ENCODE measurements around the gene SLC7A8.
"Not testable (repeated sequence)": the region's sequence is repeated elsewhere in the genome, so short reads cannot be mapped to it uniquely, and the experiment has no call there.

SLC7A8 gene

GRCh38 chr14:23113431-23114119 is 69.9 kb downstream of the SLC7A8 start:
- DNase-seq (ENCODE audit: low spot score): no peak

DNA sequence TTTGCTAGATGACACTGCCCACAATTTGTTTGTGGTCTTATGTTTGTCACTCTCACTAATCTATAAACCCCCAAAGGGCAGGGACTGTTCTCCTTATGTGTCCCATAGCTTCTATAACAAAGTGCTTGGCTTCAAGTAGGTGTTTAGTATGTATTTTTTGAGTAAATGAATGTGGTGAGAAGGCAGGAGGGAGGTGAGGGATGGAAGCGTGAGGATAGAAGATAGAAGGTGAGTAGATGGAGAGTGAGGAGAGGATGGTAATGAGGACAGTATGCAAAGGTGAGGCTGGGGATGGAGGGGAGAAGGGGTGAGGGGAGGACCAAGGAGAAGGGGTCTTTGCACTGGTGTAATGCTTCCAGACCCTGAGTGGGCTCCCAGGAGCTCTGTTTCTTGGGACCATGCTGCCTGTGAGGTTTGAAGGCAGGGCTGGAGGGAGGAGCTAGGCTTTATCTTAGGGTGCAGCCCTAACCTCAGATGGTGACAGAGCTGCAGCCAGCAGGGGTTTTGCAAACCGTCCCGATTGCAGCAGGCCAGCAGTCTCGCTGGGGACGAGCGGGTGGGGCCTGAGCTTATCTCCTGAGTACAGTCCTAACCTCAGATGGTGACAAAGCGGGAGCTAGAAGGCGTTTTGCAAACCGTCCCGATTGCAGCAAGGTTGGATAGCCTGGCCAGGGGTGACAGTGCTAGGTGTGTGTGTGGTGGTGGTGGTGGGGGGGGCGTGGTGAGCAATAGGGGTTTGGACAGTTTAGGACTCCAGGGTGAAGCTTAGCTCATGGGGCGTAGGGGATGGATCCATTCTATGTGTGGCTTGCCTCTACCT is 70.9 kb downstream of the SLC7A8 start:
- DNase-seq (ENCODE audit: low spot score): no peak

- DNase-seq (ENCODE audit: low spot score): no peak
These were observed 72.7 kb downstream of the SLC7A8 start for GRCh38 chr14:23110579-23111365.

GRCh38 chr14:23109769-23110168 is 73.7 kb downstream of the SLC7A8 start:
- DNase-seq (ENCODE audit: low spot score): no peak

- not testable (repeated sequence) for DNase-seq (ENCODE audit: low spot score)
These were observed 75.3 kb downstream of the SLC7A8 start for GRCh38 chr14:23108169-23108568.

GRCh38 chr14:23107620-23108019 is 75.8 kb downstream of the SLC7A8 start:
- not testable (repeated sequence) for DNase-seq (ENCODE audit: low spot score)

DNA sequence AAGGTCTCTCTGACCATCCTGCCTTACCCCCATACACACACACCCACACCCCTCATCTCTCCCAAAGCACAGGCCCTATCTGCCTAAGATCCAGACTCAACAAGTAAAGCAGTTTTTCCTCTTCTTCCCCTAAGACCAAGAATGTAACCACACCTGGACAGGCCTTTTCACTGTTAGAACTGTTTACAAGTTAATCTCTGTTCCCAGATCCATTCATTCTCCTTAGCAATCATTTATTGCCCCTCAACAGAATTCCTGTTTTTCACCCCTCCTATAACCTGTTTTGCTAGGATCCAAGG is 76.8 kb downstream of the SLC7A8 start:
- no peak for DNase-seq (ENCODE audit: low spot score)

- DNase-seq (ENCODE audit: low spot score): no peak
These were observed 78.1 kb downstream of the SLC7A8 start for GRCh38 chr14:23105348-23105824.

- DNase-seq (ENCODE audit: low spot score): no peak
These were observed 78.7 kb downstream of the SLC7A8 start, which contains the start of gene CIROP for GRCh38 chr14:23104591-23105347. CIROP (minus strand) TSS chr14:23104989; CDS start chr14:23104920, 69 bp downstream.

DNA sequence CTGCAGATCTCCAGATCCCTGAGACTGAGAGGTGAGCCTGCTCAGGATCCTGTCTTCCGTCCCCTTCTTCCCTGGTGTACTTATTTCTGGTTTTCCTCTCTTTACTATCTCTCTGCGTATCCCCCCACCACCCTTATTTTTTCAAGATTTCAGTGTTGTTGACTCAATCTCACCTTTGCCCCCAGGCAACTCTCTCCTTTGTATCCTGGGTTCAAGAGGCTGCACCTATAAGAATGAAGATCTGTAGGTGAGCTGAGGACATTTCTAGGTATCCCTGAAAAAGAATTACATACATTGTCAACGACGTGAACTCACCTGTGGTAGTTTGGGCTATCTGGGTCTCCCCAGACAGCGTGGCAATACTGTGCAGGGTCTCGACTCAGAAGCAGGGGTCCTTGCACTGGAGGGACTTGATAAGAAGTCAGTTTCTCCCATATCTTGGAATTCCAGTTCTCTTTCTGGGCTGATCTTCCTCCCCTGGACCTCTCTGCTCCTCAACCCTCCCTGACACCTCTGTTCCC is 79.3 kb downstream of the SLC7A8 start:
- DNase-seq (ENCODE audit: low spot score): no peak

- DNase-seq (ENCODE audit: low spot score): no peak
These were observed 79.9 kb downstream of the SLC7A8 start for GRCh38 chr14:23103581-23103980.

GRCh38 chr14:23102801-23103200 is 80.7 kb downstream of the SLC7A8 start:
- DNase-seq (ENCODE audit: low spot score): no peak

DNA sequence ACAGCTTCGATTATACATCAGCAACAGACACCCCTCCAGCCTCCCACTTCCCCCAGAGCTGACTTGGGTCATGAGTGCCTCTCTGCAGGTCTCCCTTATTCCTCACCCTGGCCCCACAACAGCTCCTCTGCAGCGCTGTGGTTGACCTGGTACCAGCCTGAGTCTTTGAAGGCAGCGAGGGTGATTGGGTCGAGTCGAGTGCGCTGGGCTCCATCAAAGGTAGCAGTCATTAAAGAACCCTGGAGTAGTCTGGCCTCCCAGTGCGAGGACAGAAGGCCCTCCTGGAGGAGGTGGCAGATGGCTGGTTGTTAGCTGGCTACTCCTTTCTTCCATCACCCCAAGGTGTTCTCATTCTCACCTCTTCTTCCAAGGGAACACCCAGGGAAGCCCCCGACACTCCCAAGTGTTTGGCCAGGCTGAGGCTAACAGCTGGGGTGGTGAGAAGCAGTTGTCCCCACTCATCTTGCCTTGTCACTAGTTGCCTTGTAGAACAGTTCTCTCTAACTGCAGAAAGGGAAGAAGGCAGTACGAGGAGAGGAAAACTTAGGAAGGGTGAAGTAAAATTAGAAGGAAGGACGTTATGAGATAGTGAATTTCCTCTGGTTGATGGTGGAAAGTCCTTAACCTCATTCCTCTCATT is 81.4 kb downstream of the SLC7A8 start:
- DNase-seq (ENCODE audit: low spot score): no peak

GRCh38 chr14:23101213-23101970 is 82.1 kb downstream of the SLC7A8 start:
- DNase-seq (ENCODE audit: low spot score): no peak

- no peak for DNase-seq (ENCODE audit: low spot score)
These were observed 84.1 kb downstream of the SLC7A8 start for GRCh38 chr14:23099212-23099861.

- no peak for DNase-seq (ENCODE audit: low spot score)
These were observed 85.7 kb downstream of the SLC7A8 start for GRCh38 chr14:23097786-23098185.

DNA sequence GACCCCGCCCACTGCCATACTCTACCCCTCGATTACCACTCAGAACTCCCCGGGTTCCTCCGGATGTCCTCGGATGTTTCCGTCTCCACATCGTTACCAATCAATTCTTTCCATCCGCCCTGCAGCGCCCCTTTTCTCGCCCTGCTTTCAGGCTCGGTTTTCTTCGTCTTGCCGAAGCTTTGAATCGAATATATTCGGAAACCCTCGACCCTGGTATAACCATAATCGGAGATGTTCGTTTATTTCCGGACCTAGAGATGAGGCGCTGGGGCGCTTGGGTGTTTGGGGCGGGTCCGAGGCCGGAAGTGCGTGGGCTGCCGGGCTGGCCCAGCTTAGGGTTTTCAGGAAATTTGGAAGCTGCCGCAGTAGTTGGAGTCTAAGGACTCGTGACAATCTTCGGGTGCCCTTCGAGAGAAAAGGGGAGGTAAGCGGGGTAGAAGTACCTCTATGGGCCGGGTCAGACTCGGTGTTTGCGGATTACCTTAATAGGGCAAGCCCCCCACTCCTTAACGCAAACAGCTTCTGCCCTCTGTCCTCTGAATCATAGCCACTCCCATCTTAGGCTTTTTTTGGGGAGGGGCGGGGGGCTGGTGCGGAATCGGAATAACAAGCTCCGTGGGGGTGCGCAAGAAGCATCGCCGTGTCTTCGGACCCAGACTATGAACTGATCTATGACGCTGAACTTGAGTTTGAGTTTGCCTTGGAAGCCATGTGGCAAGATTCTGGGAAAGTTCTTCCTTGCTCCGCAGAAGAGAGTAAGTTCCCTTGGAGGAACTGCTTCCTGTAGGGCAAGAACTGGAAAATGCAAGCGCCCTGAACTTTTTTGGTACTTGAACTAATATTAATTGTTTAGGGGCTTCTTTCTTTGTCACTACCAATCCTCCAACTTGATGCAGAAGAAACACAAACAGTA is 88.0 kb downstream of the SLC7A8 start, which contains the start of gene C14orf119:
Gene C14orf119, plus strand, starts transcription at position 310 of the 913 bp plus-strand sequence. CDS start 2,154 bp downstream, outside the sequence.
- peak; percentile 100 for DNase-seq (ENCODE audit: low spot score)

- DNase-seq (ENCODE audit: low spot score): no peak
These were observed 88.7 kb downstream of the SLC7A8 start, which contains the start of gene ACIN1 for GRCh38 chr14:23094666-23095195. ACIN1 (minus strand) TSS chr14:23095136; CDS start chr14:23095112, 24 bp downstream.

Measured in NAMALWA (cell line).